Measurements from ENCODE around the gene AMTN.

Gene AMTN

GRCh38 chr4:70515367-70516250, 2.8 kb upstream of the AMTN start:
- no peak for TF ChIP-seq POLR2AphosphoS5 (IDR thresholded peaks at IDR 0.05; ENCODE audit: low read depth, low read length)

- no peak for TF ChIP-seq SIN3A (IDR thresholded peaks at IDR 0.05; ENCODE audit: borderline replicate concordance, insufficient read depth, low read length)
- no peak for TF ChIP-seq FOXP2 (optimal IDR thresholded peaks at IDR 0.05; ENCODE audit: borderline replicate concordance, extremely low read depth, extremely low read length, insufficient read depth)
- no peak for TF ChIP-seq POLR2AphosphoS5 (IDR thresholded peaks at IDR 0.05; ENCODE audit: low read depth, low read length)
- no peak for TF ChIP-seq TAF1 (IDR thresholded peaks at IDR 0.05; ENCODE audit: borderline replicate concordance, insufficient read depth, low read length)
- TF ChIP-seq REST (IDR thresholded peaks at IDR 0.05; ENCODE audit: insufficient read depth in 1 of 2, low read depth in 2 of 2, low read length in 2 of 2) = no peak
Measured at GRCh38 chr4:70518716-70519115, 347 bp downstream of the AMTN start.

- no peak for TF ChIP-seq FOXP2 (optimal IDR thresholded peaks at IDR 0.05; ENCODE audit: borderline replicate concordance, extremely low read depth, extremely low read length, insufficient read depth)
- TF ChIP-seq SIN3A (IDR thresholded peaks at IDR 0.05; ENCODE audit: borderline replicate concordance, insufficient read depth, low read length) = no peak
- TF ChIP-seq TAF1 (IDR thresholded peaks at IDR 0.05; ENCODE audit: borderline replicate concordance, insufficient read depth, low read length) = no peak
- TF ChIP-seq REST (IDR thresholded peaks at IDR 0.05; ENCODE audit: insufficient read depth in 1 of 2, low read depth in 2 of 2, low read length in 2 of 2) = no peak
- no peak for TF ChIP-seq POLR2AphosphoS5 (IDR thresholded peaks at IDR 0.05; ENCODE audit: low read depth, low read length)
Measured at GRCh38 chr4:70522626-70523025, 4.3 kb downstream of the AMTN start.

GRCh38 chr4:70530997-70531396, 12.6 kb downstream of the AMTN start:
- TF ChIP-seq REST (IDR thresholded peaks at IDR 0.05; ENCODE audit: insufficient read depth in 1 of 2, low read depth in 2 of 2, low read length in 2 of 2) (no peak), POLR2AphosphoS5 (IDR thresholded peaks at IDR 0.05; ENCODE audit: low read depth, low read length) (no peak), FOXP2 (optimal IDR thresholded peaks at IDR 0.05; ENCODE audit: borderline replicate concordance, extremely low read depth, extremely low read length, insufficient read depth) (no peak), SIN3A (IDR thresholded peaks at IDR 0.05; ENCODE audit: borderline replicate concordance, insufficient read depth, low read length) (no peak), TAF1 (IDR thresholded peaks at IDR 0.05; ENCODE audit: borderline replicate concordance, insufficient read depth, low read length) (no peak)

- TF ChIP-seq POLR2AphosphoS5 (IDR thresholded peaks at IDR 0.05; ENCODE audit: low read depth, low read length) (no peak), TAF1 (IDR thresholded peaks at IDR 0.05; ENCODE audit: borderline replicate concordance, insufficient read depth, low read length) (no peak)
Measured at GRCh38 chr4:70531981-70532380, 13.6 kb downstream of the AMTN start.

GRCh38 chr4:70533211-70533610, 14.8 kb downstream of the AMTN start:
- TF ChIP-seq SIN3A (IDR thresholded peaks at IDR 0.05; ENCODE audit: borderline replicate concordance, insufficient read depth, low read length) (no peak), FOXP2 (optimal IDR thresholded peaks at IDR 0.05; ENCODE audit: borderline replicate concordance, extremely low read depth, extremely low read length, insufficient read depth) (no peak), POLR2AphosphoS5 (IDR thresholded peaks at IDR 0.05; ENCODE audit: low read depth, low read length) (no peak)

All from PFSK-1 (cell line).